ENCODE data around the gene AP1S1.

DNA sequence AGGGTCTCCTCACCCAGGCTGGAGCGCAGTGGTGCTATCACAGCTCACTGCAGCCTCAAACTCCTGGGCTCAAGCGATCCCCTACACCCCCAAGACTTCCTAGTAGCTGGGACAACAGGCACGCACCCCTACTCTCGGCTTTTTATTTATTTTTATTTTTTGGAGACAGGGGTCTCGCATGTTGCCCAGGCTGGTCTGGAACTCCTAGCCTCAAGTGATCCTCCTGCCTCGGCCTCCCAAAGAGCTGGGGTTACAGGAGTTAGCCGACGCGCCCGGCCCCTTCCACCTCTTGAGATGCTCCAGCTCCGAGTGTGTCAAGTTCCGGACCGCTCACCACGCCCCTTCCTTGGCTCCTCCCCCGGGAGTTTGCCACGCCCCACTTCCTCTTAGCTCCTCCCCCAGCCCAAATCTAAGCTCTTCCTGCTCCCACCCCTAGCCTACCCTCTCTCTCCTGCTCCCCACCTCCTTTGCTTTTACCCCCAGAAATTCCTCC, 19.5 kb downstream of the AP1S1 start:
- TF ChIP-seq, protein P1, sequence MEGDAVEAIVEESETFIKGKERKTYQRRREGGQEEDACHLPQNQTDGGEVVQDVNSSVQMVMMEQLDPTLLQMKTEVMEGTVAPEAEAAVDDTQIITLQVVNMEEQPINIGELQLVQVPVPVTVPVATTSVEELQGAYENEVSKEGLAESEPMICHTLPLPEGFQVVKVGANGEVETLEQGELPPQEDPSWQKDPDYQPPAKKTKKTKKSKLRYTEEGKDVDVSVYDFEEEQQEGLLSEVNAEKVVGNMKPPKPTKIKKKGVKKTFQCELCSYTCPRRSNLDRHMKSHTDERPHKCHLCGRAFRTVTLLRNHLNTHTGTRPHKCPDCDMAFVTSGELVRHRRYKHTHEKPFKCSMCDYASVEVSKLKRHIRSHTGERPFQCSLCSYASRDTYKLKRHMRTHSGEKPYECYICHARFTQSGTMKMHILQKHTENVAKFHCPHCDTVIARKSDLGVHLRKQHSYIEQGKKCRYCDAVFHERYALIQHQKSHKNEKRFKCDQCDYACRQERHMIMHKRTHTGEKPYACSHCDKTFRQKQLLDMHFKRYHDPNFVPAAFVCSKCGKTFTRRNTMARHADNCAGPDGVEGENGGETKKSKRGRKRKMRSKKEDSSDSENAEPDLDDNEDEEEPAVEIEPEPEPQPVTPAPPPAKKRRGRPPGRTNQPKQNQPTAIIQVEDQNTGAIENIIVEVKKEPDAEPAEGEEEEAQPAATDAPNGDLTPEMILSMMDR (IDR thresholded peaks at IDR 0.05), result no peak
- TF ChIP-seq EP300 (IDR thresholded peaks at IDR 0.05), result no peak
- TF ChIP-seq POLR2AphosphoS5 (IDR thresholded peaks at IDR 0.05), result no peak
- TF ChIP-seq POLR2A (IDR thresholded peaks at IDR 0.05; ENCODE audit: low read depth), result no peak

All from esophagus muscularis mucosa (tissue), 4 donors.